Epidermal melanocyte (primary cell): ENCODE results near the gene C6orf136.
A peak's percentile ranks its signal among the peaks of the same experiment; 100 is the strongest.

ENCODE experiments used
- DNase-seq: peaks from one replicate; pipeline ENCODE4 v3.0.0; 2011; ENCODE audit warnings: low spot score; ENCODE audit not compliant: insufficient read length

The C6orf136 gene

GRCh38 chr6:30615219-30615957 lies 31.5 kb upstream of the C6orf136 start:
- no peak for DNase-seq

- no peak for DNase-seq
These were observed 30.7 kb upstream of the C6orf136 start for GRCh38 chr6:30615958-30616810.

- peak; percentile 74 for DNase-seq
These were observed 29.9 kb upstream of the C6orf136 start, which contains the start of gene PPP1R10 for GRCh38 chr6:30616811-30617564. Gene PPP1R10, minus strand, starts transcription at chr6:30617243. Its CDS starts 7,299 bp downstream, at chr6:30609944.

GRCh38 chr6:30617565-30618269 lies 29.2 kb upstream of the C6orf136 start, which contains the start of gene MRPS18B:
Gene MRPS18B, plus strand, starts transcription at chr6:30617840. Its CDS starts 26 bp downstream, at chr6:30617866.
- peak; percentile 72 for DNase-seq

GRCh38 chr6:30618270-30618797 lies 28.6 kb upstream of the C6orf136 start:
- DNase-seq, result no peak

- no peak for DNase-seq
These were observed 27.4 kb upstream of the C6orf136 start for GRCh38 chr6:30619561-30619960.

GRCh38 chr6:30625511-30625910 lies 21.4 kb upstream of the C6orf136 start:
- DNase-seq, result no peak

GRCh38 chr6:30626484-30627366 lies 20.2 kb upstream of the C6orf136 start, which contains the start of gene ATAT1:
Gene ATAT1, plus strand, starts transcription at chr6:30626874.
- DNase-seq, result peak; percentile 80

- no peak for DNase-seq
These were observed 11.1 kb upstream of the C6orf136 start for GRCh38 chr6:30635834-30636233.

- no peak for DNase-seq
These were observed 6.5 kb upstream of the C6orf136 start for GRCh38 chr6:30640481-30640880.

GRCh38 chr6:30641048-30641447 lies 5.9 kb upstream of the C6orf136 start:
- no peak for DNase-seq

GRCh38 chr6:30643656-30644055 lies 3.3 kb upstream of the C6orf136 start:
- no peak for DNase-seq

- no peak for DNase-seq
These were observed 2.2 kb upstream of the C6orf136 start for GRCh38 chr6:30644769-30645168.

GRCh38 chr6:30645989-30646388 lies 944 bp upstream of the C6orf136 start:
- DNase-seq, result no peak

GRCh38 chr6:30647242-30648116 lies 546 bp downstream of the C6orf136 start:
- DNase-seq, result peak; percentile 68

- DNase-seq, result no peak
These were observed 4.2 kb downstream of the C6orf136 start for GRCh38 chr6:30651143-30651542.

GRCh38 chr6:30654798-30655742 lies 8.1 kb downstream of the C6orf136 start:
- DNase-seq, result no peak

- no peak for DNase-seq
These were observed 8.8 kb downstream of the C6orf136 start for GRCh38 chr6:30655743-30656094.
